ENCODE measurements around the gene PTPRD. TPM values are rescaled to one million over a fixed set of nuclear protein-coding genes. Genes with fewer than 3 reads are reported as not detected.

PTPRD gene
- total RNA-seq, 1 experiment from 2014 or later = not detected

- H3K4me1 ChIP-seq (ENCODE audit: control insufficient read depth, insufficient read depth, low read length) = no peaks in the 10 kb centered on the region
- H3K9me3 ChIP-seq (ENCODE audit: control insufficient read depth, insufficient read depth, low read depth, low read length) = no peaks in the 10 kb centered on the region
- no peak overlapping the region for H3K27ac ChIP-seq (ENCODE audit: low read length)
- no peak for DNase-seq (ENCODE audit: low read depth, low spot score)
- POLR2A ChIA-PET = no interaction called here
- in situ Hi-C loops (cut with HindIII; ENCODE audit: low pct_unique_long_range_greater_than_20kb, low sequenced_read_pairs) (no loop called here), intact Hi-C loops (cut with micrococcal nuclease; ENCODE audit: unreplicated experiment) (no loop called here)
- ATAC-seq = no peak
- no TSS peak for BruUV-seq (replicated peaks)
- no peak overlapping the region for H3K4me3 ChIP-seq (ENCODE audit: low read depth in 2 of 2, low read length in 2 of 2)
- no peaks in the 10 kb centered on the region for H3K36me3 ChIP-seq (ENCODE audit: control insufficient read depth, insufficient read depth, low read length)
- CTCF ChIA-PET = no interaction called here
- TF ChIP-seq SIN3A (IDR thresholded peaks at IDR 0.05; ENCODE audit: borderline replicate concordance, insufficient read depth, low read depth, low read length) = no peak
- TF ChIP-seq POLR2AphosphoS5 (IDR thresholded peaks at IDR 0.05; ENCODE audit: low read depth, low read length) = no peak
- no peak for TF ChIP-seq REST (IDR thresholded peaks at IDR 0.05; ENCODE audit: insufficient read depth in 1 of 2, low read depth in 2 of 2, low read length in 1 of 2)
- no peak for TF ChIP-seq TCF7L2 (IDR thresholded peaks at IDR 0.05; ENCODE audit: low read depth, low read length)
- TF ChIP-seq, protein P1, sequence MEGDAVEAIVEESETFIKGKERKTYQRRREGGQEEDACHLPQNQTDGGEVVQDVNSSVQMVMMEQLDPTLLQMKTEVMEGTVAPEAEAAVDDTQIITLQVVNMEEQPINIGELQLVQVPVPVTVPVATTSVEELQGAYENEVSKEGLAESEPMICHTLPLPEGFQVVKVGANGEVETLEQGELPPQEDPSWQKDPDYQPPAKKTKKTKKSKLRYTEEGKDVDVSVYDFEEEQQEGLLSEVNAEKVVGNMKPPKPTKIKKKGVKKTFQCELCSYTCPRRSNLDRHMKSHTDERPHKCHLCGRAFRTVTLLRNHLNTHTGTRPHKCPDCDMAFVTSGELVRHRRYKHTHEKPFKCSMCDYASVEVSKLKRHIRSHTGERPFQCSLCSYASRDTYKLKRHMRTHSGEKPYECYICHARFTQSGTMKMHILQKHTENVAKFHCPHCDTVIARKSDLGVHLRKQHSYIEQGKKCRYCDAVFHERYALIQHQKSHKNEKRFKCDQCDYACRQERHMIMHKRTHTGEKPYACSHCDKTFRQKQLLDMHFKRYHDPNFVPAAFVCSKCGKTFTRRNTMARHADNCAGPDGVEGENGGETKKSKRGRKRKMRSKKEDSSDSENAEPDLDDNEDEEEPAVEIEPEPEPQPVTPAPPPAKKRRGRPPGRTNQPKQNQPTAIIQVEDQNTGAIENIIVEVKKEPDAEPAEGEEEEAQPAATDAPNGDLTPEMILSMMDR (IDR thresholded peaks at IDR 0.05) = no peak
- no peaks in the 10 kb centered on the region for H3K27me3 ChIP-seq (ENCODE audit: control insufficient read depth, insufficient read depth, low read length)
Observed at GRCh38 chr9:9565700-9566099, 1047.1 kb downstream of the PTPRD start.

DNA sequence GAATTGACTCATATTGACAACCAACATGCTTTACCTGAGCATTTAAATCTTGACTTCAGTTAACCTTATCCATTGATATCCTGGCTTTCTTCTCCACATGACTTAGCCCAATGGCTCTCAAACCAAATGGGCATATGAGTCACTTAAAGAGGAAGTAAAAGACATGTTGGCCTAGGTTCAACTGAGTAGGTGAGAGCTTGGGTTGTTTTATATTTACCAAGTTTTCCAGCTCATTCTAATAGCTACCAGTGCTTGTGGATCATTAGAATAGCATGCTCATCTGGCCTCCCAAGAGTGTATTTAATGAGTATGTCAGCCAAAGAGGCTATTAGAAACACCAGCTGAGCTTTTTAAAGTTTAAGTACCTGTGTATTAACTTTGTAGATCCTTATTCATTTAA lies 1049.0 kb downstream of the PTPRD start:
- ATAC-seq (no peak), DNase-seq (ENCODE audit: low read depth, low spot score) (no peak)
- no TSS peak for BruUV-seq (replicated peaks)
- CTCF ChIA-PET = no interaction called here
- POLR2A ChIA-PET = no interaction called here
- Histone ChIP-seq H3K9me3 (ENCODE audit: control insufficient read depth, insufficient read depth, low read depth, low read length) (no peaks in the 10 kb centered on the region), H3K27ac (ENCODE audit: low read length) (no peak overlapping the region), H3K4me1 (ENCODE audit: control insufficient read depth, insufficient read depth, low read length) (no peaks in the 10 kb centered on the region), H3K27me3 (ENCODE audit: control insufficient read depth, insufficient read depth, low read length) (no peaks in the 10 kb centered on the region), H3K36me3 (ENCODE audit: control insufficient read depth, insufficient read depth, low read length) (no peaks in the 10 kb centered on the region), H3K4me3 (ENCODE audit: low read depth in 2 of 2, low read length in 2 of 2) (no peak overlapping the region)
- TF ChIP-seq, protein P1 (IDR thresholded peaks at IDR 0.05) = no peak
- TF ChIP-seq TCF7L2 (IDR thresholded peaks at IDR 0.05; ENCODE audit: low read depth, low read length) (no peak), REST (IDR thresholded peaks at IDR 0.05; ENCODE audit: insufficient read depth in 1 of 2, low read depth in 2 of 2, low read length in 1 of 2) (no peak), POLR2AphosphoS5 (IDR thresholded peaks at IDR 0.05; ENCODE audit: low read depth, low read length) (no peak), SIN3A (IDR thresholded peaks at IDR 0.05; ENCODE audit: borderline replicate concordance, insufficient read depth, low read depth, low read length) (no peak)
- intact Hi-C loops (cut with micrococcal nuclease; ENCODE audit: unreplicated experiment) = no loop called here
- in situ Hi-C loops (cut with HindIII; ENCODE audit: low pct_unique_long_range_greater_than_20kb, low sequenced_read_pairs) = no loop called here
